Erythroblast (primary cell): ENCODE measurements around the gene FADD.

Source experiments
- GATA1 ChIP-seq: IDR thresholded peaks from 2 replicates; pipeline ENCODE4 v1.6.1; 2011; ENCODE audit warnings: low read depth, mild to moderate bottlenecking, control low read depth, low read length, moderate library complexity
- POLR2A ChIP-seq: IDR thresholded peaks from 2 replicates; pipeline ENCODE4 v1.6.1; 2011; ENCODE audit warnings: mild to moderate bottlenecking, low read length

DNA sequence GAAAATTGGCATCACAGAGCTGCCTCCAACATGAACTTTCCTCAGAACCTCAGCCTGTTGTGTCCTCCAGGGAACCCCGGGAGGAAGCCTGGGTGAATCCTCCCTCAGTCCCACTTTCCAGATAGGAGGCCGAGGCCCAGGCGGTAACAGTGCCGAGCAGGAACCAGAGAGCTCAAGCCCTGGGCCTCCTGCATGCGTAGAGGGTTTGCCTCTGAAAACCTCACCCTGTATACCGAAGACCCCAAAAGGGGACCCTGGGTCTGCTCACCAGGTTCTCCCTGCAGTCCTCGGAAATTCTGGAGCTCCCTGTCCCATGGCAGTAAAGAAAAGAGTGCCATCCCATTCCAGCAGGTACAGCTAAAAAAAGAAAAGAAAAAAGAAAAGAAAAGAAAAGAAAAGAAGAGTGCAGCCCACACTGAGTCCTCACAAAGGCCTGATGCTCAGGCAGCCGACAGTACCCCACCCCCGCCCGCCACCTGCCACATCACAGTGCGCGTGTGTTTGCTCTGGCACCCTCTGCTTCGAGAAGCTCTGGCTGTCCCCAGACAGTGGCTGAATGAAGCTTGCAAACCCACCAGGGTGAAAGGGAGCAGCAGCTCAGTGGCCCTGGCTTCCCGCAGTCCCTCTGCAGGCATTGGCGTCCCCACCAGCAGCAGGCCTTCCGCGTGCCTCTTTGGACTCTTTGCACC lies 28.4 kb upstream of the FADD start:
- TF ChIP-seq POLR2A: no peak
- no peak for TF ChIP-seq GATA1
